Fibroblast of pulmonary artery (primary cell): Measurements from ENCODE around the gene DOHH.

Experiments
- DNase-seq: peaks from one replicate; pipeline ENCODE4 v3.0.0-alpha.2; 2010; ENCODE audit warnings: low read depth
- H3K4me3 ChIP-seq: replicated peaks from 2 replicates; pipeline ENCODE4 v1.5.1; 2011; ENCODE audit warnings: low read depth, mild to moderate bottlenecking, control low read depth, low read length, moderate library complexity
- TF ChIP-seq, protein P1 (sequence below): IDR thresholded peaks from 2 replicates; pipeline ENCODE4 v1.5.1; 2011; ENCODE audit warnings: mild to moderate bottlenecking, control low read depth, low read length, inconsistent platforms; ENCODE audit errors: missing control alignments

The DOHH gene

DNA sequence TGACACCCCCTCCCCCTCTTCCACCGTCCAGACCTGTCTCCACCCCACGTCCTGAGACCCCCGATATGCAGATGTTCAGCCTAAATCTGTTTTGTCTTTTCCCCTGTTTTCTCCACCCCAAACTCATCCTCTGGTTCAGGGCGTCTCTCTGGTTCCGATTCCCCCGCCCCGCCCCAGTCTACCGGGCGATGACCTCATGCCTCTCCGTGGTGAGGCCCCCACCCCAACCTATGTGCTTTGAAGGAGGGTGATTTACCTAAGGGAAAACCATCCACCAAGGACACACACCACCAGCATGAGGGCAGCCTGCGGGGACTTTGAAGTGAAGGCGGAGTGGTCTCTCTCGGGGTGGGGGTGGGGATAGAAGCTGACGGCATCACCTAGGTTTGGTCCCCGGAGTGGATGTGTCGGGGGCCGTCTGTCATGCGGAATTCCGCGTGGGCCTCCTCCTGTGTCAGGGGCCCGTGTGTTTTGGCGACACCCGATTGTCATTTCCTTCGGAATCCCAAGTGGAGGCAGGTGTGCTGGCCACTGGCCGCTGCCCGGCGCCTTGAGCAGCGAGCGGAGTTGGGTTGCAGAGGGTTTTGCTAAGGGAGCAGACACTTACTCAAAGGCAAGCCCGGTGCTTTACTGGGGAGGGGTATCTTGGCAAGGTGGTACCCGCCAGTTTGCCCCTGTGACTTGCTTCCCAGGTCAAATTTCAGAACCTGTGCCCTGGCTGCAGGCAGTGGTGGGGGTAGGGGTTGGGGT is 7.1 kb upstream of the DOHH start:
- peak overlapping the region; percentile 85 for H3K4me3 ChIP-seq
- TF ChIP-seq, protein P1, sequence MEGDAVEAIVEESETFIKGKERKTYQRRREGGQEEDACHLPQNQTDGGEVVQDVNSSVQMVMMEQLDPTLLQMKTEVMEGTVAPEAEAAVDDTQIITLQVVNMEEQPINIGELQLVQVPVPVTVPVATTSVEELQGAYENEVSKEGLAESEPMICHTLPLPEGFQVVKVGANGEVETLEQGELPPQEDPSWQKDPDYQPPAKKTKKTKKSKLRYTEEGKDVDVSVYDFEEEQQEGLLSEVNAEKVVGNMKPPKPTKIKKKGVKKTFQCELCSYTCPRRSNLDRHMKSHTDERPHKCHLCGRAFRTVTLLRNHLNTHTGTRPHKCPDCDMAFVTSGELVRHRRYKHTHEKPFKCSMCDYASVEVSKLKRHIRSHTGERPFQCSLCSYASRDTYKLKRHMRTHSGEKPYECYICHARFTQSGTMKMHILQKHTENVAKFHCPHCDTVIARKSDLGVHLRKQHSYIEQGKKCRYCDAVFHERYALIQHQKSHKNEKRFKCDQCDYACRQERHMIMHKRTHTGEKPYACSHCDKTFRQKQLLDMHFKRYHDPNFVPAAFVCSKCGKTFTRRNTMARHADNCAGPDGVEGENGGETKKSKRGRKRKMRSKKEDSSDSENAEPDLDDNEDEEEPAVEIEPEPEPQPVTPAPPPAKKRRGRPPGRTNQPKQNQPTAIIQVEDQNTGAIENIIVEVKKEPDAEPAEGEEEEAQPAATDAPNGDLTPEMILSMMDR: no peak
- no peak for DNase-seq

GRCh38 chr19:3506384-3507340 is 6.2 kb upstream of the DOHH start:
- peak overlapping the region; percentile 85 for H3K4me3 ChIP-seq
- DNase-seq: no peak
- TF ChIP-seq, protein P1: no peak

DNA sequence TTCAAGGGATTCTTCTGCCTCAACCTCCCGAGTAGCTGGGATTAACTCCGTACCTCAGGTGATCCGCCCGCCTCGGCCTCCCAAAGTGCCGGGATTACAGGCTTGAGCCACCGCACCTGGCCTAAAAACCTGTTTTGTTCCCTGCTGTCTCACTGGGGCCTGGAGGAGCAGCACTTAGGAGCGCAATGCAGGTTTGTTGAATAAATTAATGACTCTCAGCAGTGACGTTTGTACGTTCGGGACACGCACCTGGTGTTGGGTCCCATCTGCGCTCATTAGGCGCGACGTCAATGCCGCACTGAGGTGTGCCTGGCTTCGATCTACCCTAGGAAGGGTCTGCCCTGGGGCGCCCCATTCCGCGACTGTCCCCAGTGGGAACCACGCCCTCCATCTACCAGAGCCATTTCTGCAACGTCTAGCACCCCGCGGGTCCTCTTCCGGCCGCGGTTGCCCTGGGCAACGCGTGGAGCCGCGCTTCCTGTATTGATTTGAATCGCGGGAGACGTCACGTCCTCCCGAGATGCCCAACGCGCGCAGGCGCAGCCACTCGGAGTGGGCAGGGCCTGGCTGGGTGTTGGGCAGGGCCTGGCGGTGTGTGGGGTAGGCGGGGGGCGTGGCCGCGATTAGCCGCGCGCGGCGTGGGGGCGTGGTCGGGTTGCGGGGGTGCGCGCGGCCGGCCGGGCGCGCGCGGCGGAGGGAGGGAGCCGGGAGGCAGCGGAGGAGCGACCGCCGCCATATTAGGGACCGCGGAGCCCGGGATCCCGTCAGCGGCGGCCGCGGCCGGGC is 5.3 kb upstream of the DOHH start, which contains the start of gene FZR1:
FZR1 (plus strand) TSS at position 714 of the 786 bp plus-strand sequence. CDS start 16,679 bp downstream, outside the sequence.
- peak within 1 kb of the TSS; percentile 85 for H3K4me3 ChIP-seq
- peak; percentile 99 for DNase-seq
- TF ChIP-seq, protein P1: peak; percentile 1

GRCh38 chr19:3504735-3505134 is 4.3 kb upstream of the DOHH start:
- no peak overlapping the region for H3K4me3 ChIP-seq
- TF ChIP-seq, protein P1: no peak
- DNase-seq: peak; percentile 22

- no peak overlapping the region for H3K4me3 ChIP-seq
- TF ChIP-seq, protein P1: no peak
- DNase-seq: peak; percentile 33
Observed at GRCh38 chr19:3503036-3503572, 2.6 kb upstream of the DOHH start.

GRCh38 chr19:3501780-3502179 is 1.3 kb upstream of the DOHH start:
- TF ChIP-seq, protein P1: no peak
- H3K4me3 ChIP-seq: no peak overlapping the region
- DNase-seq: no peak
